GM20000 (cell line): ENCODE results near the gene HES2.

Experiments
- DNase-seq: peaks from one replicate; pipeline ENCODE4 v3.0.0; 2012; ENCODE audit warnings: low spot score
- TF ChIP-seq, protein P1 (sequence below): IDR thresholded peaks from 2 replicates; pipeline ENCODE4 v1.5.1; 2012; ENCODE audit warnings: mild to moderate bottlenecking, control low read depth; ENCODE audit errors: extremely low read depth, missing control alignments

HES2 gene

GRCh38 chr1:6386371-6386949, 33.3 kb downstream of the HES2 start:
- TF ChIP-seq, protein P1, sequence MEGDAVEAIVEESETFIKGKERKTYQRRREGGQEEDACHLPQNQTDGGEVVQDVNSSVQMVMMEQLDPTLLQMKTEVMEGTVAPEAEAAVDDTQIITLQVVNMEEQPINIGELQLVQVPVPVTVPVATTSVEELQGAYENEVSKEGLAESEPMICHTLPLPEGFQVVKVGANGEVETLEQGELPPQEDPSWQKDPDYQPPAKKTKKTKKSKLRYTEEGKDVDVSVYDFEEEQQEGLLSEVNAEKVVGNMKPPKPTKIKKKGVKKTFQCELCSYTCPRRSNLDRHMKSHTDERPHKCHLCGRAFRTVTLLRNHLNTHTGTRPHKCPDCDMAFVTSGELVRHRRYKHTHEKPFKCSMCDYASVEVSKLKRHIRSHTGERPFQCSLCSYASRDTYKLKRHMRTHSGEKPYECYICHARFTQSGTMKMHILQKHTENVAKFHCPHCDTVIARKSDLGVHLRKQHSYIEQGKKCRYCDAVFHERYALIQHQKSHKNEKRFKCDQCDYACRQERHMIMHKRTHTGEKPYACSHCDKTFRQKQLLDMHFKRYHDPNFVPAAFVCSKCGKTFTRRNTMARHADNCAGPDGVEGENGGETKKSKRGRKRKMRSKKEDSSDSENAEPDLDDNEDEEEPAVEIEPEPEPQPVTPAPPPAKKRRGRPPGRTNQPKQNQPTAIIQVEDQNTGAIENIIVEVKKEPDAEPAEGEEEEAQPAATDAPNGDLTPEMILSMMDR = no peak
- DNase-seq = no peak

DNA sequence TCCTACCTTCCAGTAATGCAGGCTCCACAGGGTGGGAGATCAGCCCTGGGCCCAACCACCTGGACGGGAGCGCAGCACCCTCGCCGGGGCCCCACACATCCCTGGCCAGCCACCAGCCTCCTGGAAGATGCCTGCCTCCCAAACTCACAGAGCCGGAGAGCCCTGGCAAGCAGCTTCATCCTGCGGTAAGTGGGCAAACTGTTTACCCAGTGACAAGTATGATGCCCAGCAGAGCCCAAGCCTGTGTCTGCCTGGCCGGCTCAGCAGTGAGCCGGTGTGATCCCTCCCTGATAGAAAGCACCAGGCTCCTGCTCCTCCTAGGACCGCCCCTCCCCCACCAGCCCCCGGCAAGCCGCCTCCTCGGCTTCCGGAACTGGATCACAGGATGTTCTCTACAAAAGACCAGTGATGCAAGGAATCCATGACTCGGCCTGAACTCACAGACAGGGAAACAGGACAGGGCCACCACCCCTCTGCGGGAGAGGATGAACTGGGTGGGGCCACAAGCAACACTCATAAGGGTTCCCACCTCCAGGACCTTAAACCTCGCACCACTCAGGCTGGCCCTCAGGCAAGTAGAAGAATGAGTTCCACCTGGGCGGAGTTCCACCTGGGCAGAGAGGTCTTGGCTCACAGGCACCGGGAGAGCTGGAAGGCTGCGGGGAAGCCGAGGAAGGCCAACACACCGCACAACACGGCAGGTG, 34.1 kb downstream of the HES2 start:
- no peak for DNase-seq

GRCh38 chr1:6384962-6385361, 34.8 kb downstream of the HES2 start:
- DNase-seq = no peak
- TF ChIP-seq, protein P1 = no peak

More for the DNA sequence above, 34.1 kb downstream of the HES2 start:
- TF ChIP-seq, protein P1 = no peak

- TF ChIP-seq, protein P1 = no peak
- no peak for DNase-seq
These were observed 35.6 kb downstream of the HES2 start for GRCh38 chr1:6384135-6384534.

GRCh38 chr1:6380037-6380436, 39.7 kb downstream of the HES2 start:
- DNase-seq = no peak
- TF ChIP-seq, protein P1 = no peak

DNA sequence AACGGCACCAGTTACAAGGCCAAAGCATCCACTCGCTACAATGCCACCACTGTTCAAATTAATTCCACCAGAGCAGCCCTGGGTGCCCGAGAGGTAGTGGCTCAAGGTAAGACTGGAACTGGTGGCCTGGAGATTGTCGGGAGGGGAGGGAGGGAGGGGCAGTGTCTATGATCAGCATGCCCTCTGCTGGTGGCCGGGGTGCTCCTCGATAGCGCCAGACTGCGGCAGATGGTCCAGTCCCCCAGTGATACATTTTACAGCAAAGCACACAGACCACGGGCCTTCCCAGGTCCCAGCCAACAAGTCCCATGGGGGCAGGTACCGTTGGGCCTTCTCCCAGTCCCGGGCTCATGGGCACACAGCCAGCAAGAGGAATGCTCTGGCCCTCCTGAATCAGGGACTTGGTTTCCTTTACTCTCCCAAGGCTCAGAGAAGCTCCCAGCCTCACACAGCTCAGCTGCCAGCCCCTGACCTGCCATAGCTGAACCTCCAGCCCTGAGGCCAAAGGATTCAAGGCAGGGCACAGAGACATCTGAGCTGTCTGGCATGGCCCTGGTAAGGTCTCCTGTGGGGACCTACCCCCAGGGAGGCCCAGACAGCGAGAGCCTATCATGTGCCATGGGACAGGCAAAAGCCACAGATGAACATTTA, 41.5 kb downstream of the HES2 start:
- DNase-seq = no peak
- TF ChIP-seq, protein P1 = no peak
